Colonic mucosa (tissue), 4 donors: ENCODE results near the gene FREM1. TPM values are rescaled to one million over a fixed set of nuclear protein-coding genes. Genes with fewer than 3 reads are reported as not detected.

Source experiments
- DNase-seq: peaks from one replicate; pipeline ENCODE4 v3.0.0-alpha.2; 2020
- H3K27ac ChIP-seq: fragments of 200-600 bp; one replicate; pipeline ENCODE4 v1.8.0; 2021
- H3K27me3 ChIP-seq: fragments of 200-600 bp; one replicate; pipeline ENCODE4 v1.8.0; 2021
- H3K36me3 ChIP-seq: fragments of 200-600 bp; one replicate; pipeline ENCODE4 v1.8.0; 2021
- H3K4me1 ChIP-seq: fragments of 200-600 bp; one replicate; pipeline ENCODE4 v1.8.0; 2021; ENCODE audit warnings: mild to moderate bottlenecking
- H3K4me3 ChIP-seq: fragments of 200-600 bp; one replicate; pipeline ENCODE4 v1.8.0; 2021
- H3K9ac ChIP-seq, 2 donors: one replicate each; pipeline ENCODE4 v1.7.0; 2013; ENCODE audit warnings: control low read depth in 2 of 2, low read depth in 2 of 2, low read length in 2 of 2
- H3K9me3 ChIP-seq: fragments of 200-600 bp; one replicate; pipeline ENCODE4 v1.8.0; 2021
- CTCF ChIP-seq: fragments of 200-600 bp; IDR thresholded peaks from one replicate; pipeline ENCODE4 v1.8.0; 2022; ENCODE audit warnings: antibody characterized with exemption, mild to moderate bottlenecking
- intact Hi-C: fragments of 100-400 bp; cut with DNase I; formaldehyde crosslinking; loops from one replicate; pipeline ENCODE4 v1.14.1; 2022
- total RNA-seq, 2 donors: library from RNA; stranded (reverse); fragmentation: NEBNext Ultra II Directional in 1 of 2; extraction: Animal tissue kit (Norgen Biotek cat#: 25700) in 1 of 2; gene quantifications; one replicate each; pipeline ENCODE4 v1.2.1, GENCODE V29; 2021
- donor health status: healthy.
- donor health status: DM: no; HTN: no; CAD: no.
- donor health status: DM: no; HTN: no; CAD: no.

Gene FREM1
- total RNA-seq, 2 donors from 2014 or later, result 1.1 to 1.5 TPM

GRCh38 chr9:14793389-14793788, 116.8 kb downstream of the FREM1 start:
- H3K4me1 ChIP-seq, result no peaks in the 10 kb centered on the region
- no peak overlapping the region for H3K9ac ChIP-seq
- DNase-seq, result no peak
- H3K27ac ChIP-seq, result no peak overlapping the region
- H3K9me3 ChIP-seq, result no peaks in the 10 kb centered on the region
- H3K36me3 ChIP-seq, result no peaks in the 10 kb centered on the region
- no peak for TF ChIP-seq CTCF
- intact Hi-C loops, result no loop called here
- H3K4me3 ChIP-seq, result no peak overlapping the region
- H3K27me3 ChIP-seq, result no peaks in the 10 kb centered on the region

- no peaks in the 10 kb centered on the region for H3K9me3 ChIP-seq
- TF ChIP-seq CTCF, result no peak
- no peak overlapping the region for H3K27ac ChIP-seq
- no peaks in the 10 kb centered on the region for H3K4me1 ChIP-seq
- H3K4me3 ChIP-seq, result no peak overlapping the region
- no peak overlapping the region for H3K9ac ChIP-seq
- H3K27me3 ChIP-seq, result no peaks in the 10 kb centered on the region
- intact Hi-C loops, result no loop called here
- DNase-seq, result no peak
- H3K36me3 ChIP-seq, result no peaks in the 10 kb centered on the region
These were observed 119.6 kb downstream of the FREM1 start for GRCh38 chr9:14790628-14791027.

GRCh38 chr9:14788846-14789245, 121.4 kb downstream of the FREM1 start:
- no peaks in the 10 kb centered on the region for H3K4me1 ChIP-seq
- H3K9ac ChIP-seq, result no peak overlapping the region
- DNase-seq, result no peak
- H3K36me3 ChIP-seq, result no peaks in the 10 kb centered on the region
- no peaks in the 10 kb centered on the region for H3K9me3 ChIP-seq
- no peak for TF ChIP-seq CTCF
- no peaks in the 10 kb centered on the region for H3K27me3 ChIP-seq
- H3K27ac ChIP-seq, result no peak overlapping the region
- no peak overlapping the region for H3K4me3 ChIP-seq
- intact Hi-C loops, result no loop called here

- no peaks in the 10 kb centered on the region for H3K9me3 ChIP-seq
- H3K4me1 ChIP-seq, result no peaks in the 10 kb centered on the region
- no peak overlapping the region for H3K9ac ChIP-seq
- no peak overlapping the region for H3K4me3 ChIP-seq
- H3K27ac ChIP-seq, result no peak overlapping the region
- no peaks in the 10 kb centered on the region for H3K27me3 ChIP-seq
- DNase-seq, result no peak
- no peaks in the 10 kb centered on the region for H3K36me3 ChIP-seq
- TF ChIP-seq CTCF, result no peak
- intact Hi-C loops, result no loop called here
These were observed 126.9 kb downstream of the FREM1 start for GRCh38 chr9:14783358-14783757.

GRCh38 chr9:14782286-14783051, 127.8 kb downstream of the FREM1 start:
- no peak for DNase-seq
- no peaks in the 10 kb centered on the region for H3K9me3 ChIP-seq
- H3K4me3 ChIP-seq, result no peak overlapping the region
- no peaks in the 10 kb centered on the region for H3K36me3 ChIP-seq
- H3K4me1 ChIP-seq, result no peaks in the 10 kb centered on the region
- no peak for TF ChIP-seq CTCF
- H3K27ac ChIP-seq, result no peak overlapping the region
- no peak overlapping the region for H3K9ac ChIP-seq
- intact Hi-C loops, result no loop called here
- no peaks in the 10 kb centered on the region for H3K27me3 ChIP-seq
